Trophoblast cell (in vitro differentiated cells and primary cell): Measurements from ENCODE around the gene ADCY4.

Source experiments
- DNase-seq, 2 donors: peaks; one replicate each; pipeline ENCODE4 v3.0.0-alpha.2; 2016
- H2AFZ ChIP-seq: 2 replicates; pipeline ENCODE4 v1.6.1; 2013; ENCODE audit warnings: low read length, moderate library complexity, mild to moderate bottlenecking; ENCODE audit not compliant: insufficient read depth, poor library complexity
- H2AK5ac ChIP-seq: 2 replicates; pipeline ENCODE4 v1.6.1; 2013; ENCODE audit warnings: mild to moderate bottlenecking, low read length
- H2BK120ac ChIP-seq: 2 replicates; pipeline ENCODE4 v1.6.1; 2013; ENCODE audit warnings: low read length, mild to moderate bottlenecking, moderate library complexity; ENCODE audit not compliant: insufficient read depth, poor library complexity
- H2BK12ac ChIP-seq: 2 replicates; pipeline ENCODE4 v1.6.1; 2013; ENCODE audit warnings: mild to moderate bottlenecking, low read length, moderate library complexity
- H2BK5ac ChIP-seq: 2 replicates; pipeline ENCODE4 v1.6.1; 2013; ENCODE audit warnings: low read length, low read depth, moderate library complexity, mild to moderate bottlenecking; ENCODE audit not compliant: poor library complexity
- H3K14ac ChIP-seq: 2 replicates; pipeline ENCODE4 v1.6.1; 2013; ENCODE audit warnings: mild to moderate bottlenecking, low read length
- H3K18ac ChIP-seq: 2 replicates; pipeline ENCODE4 v1.6.1; 2013; ENCODE audit warnings: mild to moderate bottlenecking, low read length
- H3K23ac ChIP-seq: 2 replicates; pipeline ENCODE4 v1.6.1; 2013; ENCODE audit warnings: low read length
- H3K27ac ChIP-seq: 2 replicates; pipeline ENCODE4 v1.5.1; 2013; ENCODE audit warnings: low read depth, mild to moderate bottlenecking, inconsistent platforms, low read length, moderate library complexity
- H3K27me3 ChIP-seq: 2 replicates; pipeline ENCODE4 v1.6.1; 2013; ENCODE audit warnings: inconsistent platforms, mild to moderate bottlenecking, low read length, moderate library complexity; ENCODE audit not compliant: insufficient read depth
- H3K36me3 ChIP-seq, 2 experiments: 1 replicate in 1 of 2; 2 replicates in 1 of 2; pipeline ENCODE4 v1.6.1; 2013; ENCODE audit warnings: low read length in 2 of 2, mild to moderate bottlenecking in 2 of 2, moderate library complexity in 1 of 2; ENCODE audit not compliant: insufficient read depth in 2 of 2, control insufficient read depth in 1 of 2
- H3K4ac ChIP-seq: 2 replicates; pipeline ENCODE4 v1.6.1; 2013; ENCODE audit warnings: low read depth, mild to moderate bottlenecking, low read length, moderate library complexity
- H3K4me1 ChIP-seq, 2 experiments: 1 replicate in 1 of 2; 2 replicates in 1 of 2; pipeline ENCODE4 v1.6.1; 2013; ENCODE audit warnings: low read length in 2 of 2, mild to moderate bottlenecking in 2 of 2, moderate library complexity in 1 of 2; ENCODE audit not compliant: insufficient read depth in 2 of 2, control insufficient read depth in 1 of 2
- H3K4me2 ChIP-seq: 2 replicates; pipeline ENCODE4 v1.6.1; 2013; ENCODE audit warnings: inconsistent platforms, mild to moderate bottlenecking, low read length, moderate library complexity
- H3K4me3 ChIP-seq: 2 replicates; pipeline ENCODE4 v1.5.1; 2013; ENCODE audit warnings: mild to moderate bottlenecking, low read depth, low read length, inconsistent platforms
- H3K79me1 ChIP-seq: one replicate; pipeline ENCODE4 v1.6.1; 2013; ENCODE audit warnings: low read length
- H3K79me2 ChIP-seq: 2 replicates; pipeline ENCODE4 v1.6.1; 2013; ENCODE audit warnings: low read length, mild to moderate bottlenecking; ENCODE audit not compliant: control insufficient read depth, insufficient read depth, poor library complexity
- H3K9ac ChIP-seq: 2 replicates; pipeline ENCODE4 v1.6.1; 2013; ENCODE audit warnings: mild to moderate bottlenecking, low read length
- H3K9me3 ChIP-seq: 2 replicates; pipeline ENCODE4 v1.6.1; 2013; ENCODE audit warnings: low read depth, mild to moderate bottlenecking, control low read depth, inconsistent platforms, low read length; ENCODE audit not compliant: insufficient read depth
- H4K12ac ChIP-seq: 2 replicates; pipeline ENCODE4 v1.6.1; 2013; ENCODE audit warnings: low read depth, mild to moderate bottlenecking, low read length, moderate library complexity
- H4K8ac ChIP-seq: 2 replicates; pipeline ENCODE4 v1.6.1; 2013; ENCODE audit warnings: low read depth, mild to moderate bottlenecking, low read length, moderate library complexity
- H4K91ac ChIP-seq: one replicate; pipeline ENCODE4 v1.6.1; 2013; ENCODE audit warnings: low read depth, mild to moderate bottlenecking, low read length, moderate library complexity
- WGBS: extraction: QIAGEN DNeasy Blood & Tissue Kit; methylation state at CpG from one replicate; pipeline ENCODE4 v1.1.7; 2013; ENCODE audit warnings: missing lambda C conversion rate; ENCODE audit not compliant: insufficient read length, insufficient coverage; ENCODE audit errors: extremely low coverage; 5-methylcytosine and 5-hydroxymethylcytosine counted together

Gene ADCY4

DNA sequence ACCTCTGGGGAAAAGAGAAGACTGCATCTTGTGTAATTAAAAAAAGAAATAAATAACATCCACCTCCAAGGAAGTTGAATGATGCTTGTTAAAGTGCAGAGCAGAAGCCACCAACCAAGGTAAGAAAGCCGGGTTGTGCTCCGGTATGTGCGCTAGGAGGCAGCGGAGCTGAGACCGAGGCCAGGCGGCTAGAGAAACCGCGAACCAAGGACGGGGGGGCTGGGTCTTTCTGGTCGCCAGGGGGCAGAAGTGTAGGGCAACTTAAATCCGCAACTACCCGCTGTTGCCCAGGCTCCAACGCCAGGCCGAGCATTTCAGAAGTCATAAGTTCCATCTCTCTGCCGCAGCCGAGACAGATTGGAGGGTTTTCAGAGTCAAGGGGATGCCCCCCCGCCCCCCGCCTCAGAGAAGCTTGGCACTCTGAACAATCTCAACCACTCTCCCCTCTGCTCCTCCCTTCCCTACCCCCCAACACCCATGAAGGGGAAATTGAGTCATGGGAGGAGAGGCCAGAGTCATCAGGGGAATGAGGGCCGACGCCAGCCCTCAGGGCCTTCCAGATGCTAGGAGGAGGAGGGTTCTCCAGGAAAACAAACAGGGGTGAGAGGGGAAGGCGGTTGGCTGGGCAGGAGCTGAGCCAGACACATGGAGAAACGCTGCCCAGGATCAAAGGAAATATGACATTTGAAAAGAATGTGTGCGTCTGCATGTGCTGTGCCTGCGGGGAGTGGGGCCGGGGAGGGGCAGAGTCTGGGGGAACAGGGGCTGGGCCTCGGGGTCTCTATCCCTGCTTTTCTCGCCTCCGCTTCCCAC, 30.9 kb upstream of the ADCY4 start:
- Histone ChIP-seq H3K36me3 (peaks cover 3 to 8% of the 10 kb centered on the region in 2 experiments), H2BK120ac (peak overlapping the region; percentile 35), H4K12ac (peak overlapping the region; percentile 84), H2AK5ac (no peak overlapping the region), H3K23ac (no peak overlapping the region), H2BK12ac (peak overlapping the region; percentile 24), H3K79me2 (peaks cover 6% of the 10 kb centered on the region), H3K79me1 (peaks cover 30% of the 10 kb centered on the region), H3K9ac (no peak overlapping the region), H4K91ac (peak overlapping the region; percentile 56), H2AFZ (peak overlapping the region; percentile 12), H3K27ac (peak overlapping the region; percentile 81), H2BK5ac (peak overlapping the region; percentile 76), H3K9me3 (no peaks in the 10 kb centered on the region), H3K27me3 (no peaks in the 10 kb centered on the region), H3K4me2 (peak overlapping the region; percentile 59), H3K4me1 (peaks cover 3 to 9% of the 10 kb centered on the region in 2 experiments), H3K4me3 (no peak overlapping the region), H3K4ac (peak overlapping the region; percentile 27), H3K18ac (peak overlapping the region; percentile 87), H3K14ac (peak overlapping the region; percentile 2), H4K8ac (peak overlapping the region; percentile 69)
- DNase-seq: peak; percentile 88
- no CpG with 5 or more reads among the region's 28 CpGs for WGBS

DNA sequence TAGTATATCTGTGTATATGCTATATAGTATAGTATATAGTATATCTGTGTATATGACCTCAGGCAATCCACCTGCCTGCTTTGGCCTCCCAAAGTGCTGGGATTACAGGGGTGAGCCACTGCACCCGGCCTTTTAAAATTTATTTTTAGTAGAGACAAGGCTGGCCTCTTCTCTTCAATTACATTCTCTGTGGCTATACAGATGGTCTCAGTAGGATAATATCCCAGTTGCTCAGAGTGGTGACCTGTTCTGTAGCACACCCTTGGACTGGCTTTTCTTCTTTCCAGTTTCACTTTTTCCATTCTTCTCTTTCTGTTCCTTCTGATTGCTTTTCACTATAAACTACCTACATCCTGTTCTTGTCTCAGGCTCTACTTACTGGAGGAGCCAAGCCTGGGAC, 30.0 kb upstream of the ADCY4 start:
- Histone ChIP-seq H3K9ac (no peak overlapping the region), H2BK5ac (no peak overlapping the region), H3K14ac (no peak overlapping the region), H3K79me2 (peaks cover 6% of the 10 kb centered on the region), H3K27ac (no peak overlapping the region), H3K4me2 (no peak overlapping the region), H3K23ac (no peak overlapping the region), H3K36me3 (peaks cover 0 to 2% of the 10 kb centered on the region in 2 experiments), H3K9me3 (no peaks in the 10 kb centered on the region), H2AFZ (no peak overlapping the region), H3K4me1 (peaks cover 3 to 9% of the 10 kb centered on the region in 2 experiments), H3K4ac (no peak overlapping the region), H3K79me1 (peaks cover 30% of the 10 kb centered on the region), H4K8ac (no peak overlapping the region), H2AK5ac (no peak overlapping the region), H2BK12ac (no peak overlapping the region), H3K18ac (no peak overlapping the region), H4K91ac (no peak overlapping the region), H4K12ac (no peak overlapping the region), H2BK120ac (no peak overlapping the region), H3K4me3 (no peak overlapping the region), H3K27me3 (no peaks in the 10 kb centered on the region)
- WGBS: no CpG with 5 or more reads among the region's 1 CpG
- DNase-seq: no peak

DNA sequence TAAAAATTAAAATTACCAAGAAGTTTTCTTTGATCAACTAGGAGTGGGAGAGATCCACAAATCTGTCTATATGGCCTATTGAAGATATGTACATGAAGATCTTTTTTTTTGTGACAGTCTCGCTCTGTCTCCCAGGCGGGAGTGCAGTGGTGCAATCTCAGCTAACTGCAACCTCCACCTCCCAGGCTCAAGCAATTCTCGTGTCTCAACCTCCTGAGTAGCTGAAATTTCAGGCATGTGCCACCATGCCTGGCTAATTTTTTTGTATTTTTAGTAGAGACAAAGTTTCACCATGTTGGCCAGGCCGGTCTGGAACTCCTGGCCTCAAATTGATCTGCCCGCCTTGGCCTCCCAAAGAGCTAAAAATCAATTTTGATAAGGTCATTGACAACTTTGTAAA, 28.5 kb upstream of the ADCY4 start:
- Histone ChIP-seq H3K4ac (no peak overlapping the region), H3K4me2 (no peak overlapping the region), H3K9ac (no peak overlapping the region), H3K9me3 (no peaks in the 10 kb centered on the region), H3K4me3 (no peak overlapping the region), H3K36me3 (no peaks in the 10 kb centered on the region), H2BK120ac (no peak overlapping the region), H3K27ac (no peak overlapping the region), H3K4me1 (peaks cover 0 to 4% of the 10 kb centered on the region in 2 experiments), H3K18ac (no peak overlapping the region), H4K12ac (no peak overlapping the region), H3K14ac (no peak overlapping the region), H3K23ac (no peak overlapping the region), H3K79me2 (peaks cover 6% of the 10 kb centered on the region), H3K79me1 (peaks cover 23% of the 10 kb centered on the region), H2AFZ (no peak overlapping the region), H2AK5ac (no peak overlapping the region), H4K91ac (no peak overlapping the region), H2BK5ac (no peak overlapping the region), H3K27me3 (no peaks in the 10 kb centered on the region), H4K8ac (no peak overlapping the region), H2BK12ac (no peak overlapping the region)
- DNase-seq: peak; percentile 69 to 77
- no CpG with 5 or more reads among the region's 5 CpGs for WGBS

DNA sequence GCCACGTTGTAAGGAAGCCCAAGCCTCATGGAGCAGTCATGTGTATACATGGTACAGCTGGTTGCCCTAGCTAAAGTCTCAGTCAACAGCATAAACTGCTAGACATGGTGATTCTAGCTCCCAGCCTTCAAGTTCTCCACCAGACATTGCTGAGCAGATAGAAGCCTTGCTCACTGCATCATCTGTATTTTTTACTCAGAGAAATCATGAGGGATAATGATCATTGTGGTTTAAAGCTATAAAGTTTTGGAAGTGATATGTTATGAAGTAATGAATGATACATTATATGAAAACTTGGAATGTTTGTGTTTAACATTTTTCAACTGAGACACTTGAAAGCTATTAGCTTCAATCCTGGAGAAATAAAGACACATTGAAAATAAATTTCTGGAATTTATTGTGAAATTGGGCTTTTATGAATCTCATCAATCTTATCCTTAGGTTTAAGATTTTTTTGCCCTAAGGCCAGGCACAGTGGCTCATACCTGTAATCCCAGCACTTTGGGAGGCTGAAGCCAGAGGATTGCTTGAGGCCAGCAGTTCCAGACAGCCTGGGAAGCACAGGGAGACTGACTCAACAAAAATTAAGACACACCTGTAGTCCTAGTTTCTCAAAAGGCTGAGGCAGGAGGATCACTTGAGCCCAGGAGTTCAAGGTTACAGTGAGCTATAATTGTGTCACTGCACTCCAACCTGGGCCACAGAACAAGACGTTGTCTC, 27.5 kb upstream of the ADCY4 start:
- no peak overlapping the region for H4K12ac ChIP-seq
- peaks cover 2% of the 10 kb centered on the region for H3K79me2 ChIP-seq
- no peak overlapping the region for H3K9ac ChIP-seq
- no peak overlapping the region for H2AFZ ChIP-seq
- no peak overlapping the region for H3K14ac ChIP-seq
- no peak overlapping the region for H2BK12ac ChIP-seq
- H3K4ac ChIP-seq: no peak overlapping the region
- DNase-seq: peak; percentile 93 to 99
- H2AK5ac ChIP-seq: no peak overlapping the region
- H3K36me3 ChIP-seq: no peaks in the 10 kb centered on the region
- no peak overlapping the region for H4K8ac ChIP-seq
- no peak overlapping the region for H3K4me3 ChIP-seq
- no peak overlapping the region for H2BK120ac ChIP-seq
- WGBS: no CpG with 5 or more reads among the region's 2 CpGs
- H3K27ac ChIP-seq: no peak overlapping the region
- no peak overlapping the region for H3K18ac ChIP-seq
- H3K23ac ChIP-seq: no peak overlapping the region
- peaks cover 16% of the 10 kb centered on the region for H3K79me1 ChIP-seq
- no peaks in the 10 kb centered on the region for H3K27me3 ChIP-seq
- no peak overlapping the region for H2BK5ac ChIP-seq
- no peaks in the 10 kb centered on the region for H3K9me3 ChIP-seq
- peaks cover 0 to 4% of the 10 kb centered on the region in 2 experiments for H3K4me1 ChIP-seq
- H4K91ac ChIP-seq: no peak overlapping the region
- no peak overlapping the region for H3K4me2 ChIP-seq
